HT1080 (cell line): ENCODE measurements around the gene PRKG1. TPM values are rescaled to one million over a fixed set of nuclear protein-coding genes. Genes with fewer than 3 reads are reported as not detected.

Experiments
- DNase-seq: peaks from one replicate; pipeline ENCODE4 v3.0.0-alpha.2; 2015; ENCODE audit warnings: low read depth
- total RNA-seq: library from RNA; depleted of rRNA; stranded (reverse); fragments of >200 nt; shearing (Covaris generic); gene quantifications from 2 replicates; pipeline ENCODE4 v1.2.3, GENCODE V29; 2014

PRKG1 gene
- total RNA-seq, 1 experiment from 2014 or later = 3.9 TPM

GRCh38 chr10:51964630-51965029, 890.3 kb downstream of the PRKG1 start:
- DNase-seq = no peak

GRCh38 chr10:51965451-51965850, 891.2 kb downstream of the PRKG1 start:
- no peak for DNase-seq

- DNase-seq = no peak
Measured at GRCh38 chr10:51972733-51973346, 898.6 kb downstream of the PRKG1 start.

- DNase-seq = no peak
Measured at GRCh38 chr10:51980752-51981151, 906.5 kb downstream of the PRKG1 start.

- DNase-seq = no peak
Measured at GRCh38 chr10:51981731-51982130, 907.4 kb downstream of the PRKG1 start.

- DNase-seq = no peak
Measured at GRCh38 chr10:51983481-51983880, 909.2 kb downstream of the PRKG1 start.

- DNase-seq = no peak
Measured at GRCh38 chr10:51985336-51985735, 911.0 kb downstream of the PRKG1 start.

GRCh38 chr10:51986516-51986915, 912.2 kb downstream of the PRKG1 start:
- no peak for DNase-seq

GRCh38 chr10:51993475-51993874, 919.2 kb downstream of the PRKG1 start:
- DNase-seq = no peak

- peak; percentile 20 for DNase-seq
Measured at GRCh38 chr10:51999096-51999495, 924.8 kb downstream of the PRKG1 start.

- peak; percentile 36 for DNase-seq
Measured at GRCh38 chr10:52004342-52004949, 930.2 kb downstream of the PRKG1 start.

GRCh38 chr10:52007091-52007490, 932.8 kb downstream of the PRKG1 start:
- DNase-seq = no peak

GRCh38 chr10:52011118-52011517, 936.8 kb downstream of the PRKG1 start:
- DNase-seq = no peak

- DNase-seq = no peak
Measured at GRCh38 chr10:52019077-52019555, 944.8 kb downstream of the PRKG1 start.

- DNase-seq = no peak
Measured at GRCh38 chr10:52019656-52020055, 945.4 kb downstream of the PRKG1 start.

- no peak for DNase-seq
Measured at GRCh38 chr10:52020173-52020572, 945.9 kb downstream of the PRKG1 start.

- no peak for DNase-seq
Measured at GRCh38 chr10:52020702-52021101, 946.4 kb downstream of the PRKG1 start.

- no peak for DNase-seq
Measured at GRCh38 chr10:52027055-52027705, 952.9 kb downstream of the PRKG1 start.

GRCh38 chr10:52028523-52028858, 954.2 kb downstream of the PRKG1 start:
- DNase-seq = no peak

- no peak for DNase-seq
Measured at GRCh38 chr10:52029628-52030027, 955.3 kb downstream of the PRKG1 start.

GRCh38 chr10:52030051-52030790, 955.9 kb downstream of the PRKG1 start:
- DNase-seq = peak; percentile 4

GRCh38 chr10:52030975-52031374, 956.7 kb downstream of the PRKG1 start:
- DNase-seq = no peak
